ENCODE measurements around the gene LTN1. TPM values are rescaled to one million over a fixed set of nuclear protein-coding genes. Genes with fewer than 3 reads are reported as not detected.
A peak's percentile ranks its signal among the peaks of the same experiment; 100 is the strongest.

LTN1 gene
- polyA plus RNA-seq, 3 donors: 6.0 to 14.0 (median 11.7) TPM

DNA sequence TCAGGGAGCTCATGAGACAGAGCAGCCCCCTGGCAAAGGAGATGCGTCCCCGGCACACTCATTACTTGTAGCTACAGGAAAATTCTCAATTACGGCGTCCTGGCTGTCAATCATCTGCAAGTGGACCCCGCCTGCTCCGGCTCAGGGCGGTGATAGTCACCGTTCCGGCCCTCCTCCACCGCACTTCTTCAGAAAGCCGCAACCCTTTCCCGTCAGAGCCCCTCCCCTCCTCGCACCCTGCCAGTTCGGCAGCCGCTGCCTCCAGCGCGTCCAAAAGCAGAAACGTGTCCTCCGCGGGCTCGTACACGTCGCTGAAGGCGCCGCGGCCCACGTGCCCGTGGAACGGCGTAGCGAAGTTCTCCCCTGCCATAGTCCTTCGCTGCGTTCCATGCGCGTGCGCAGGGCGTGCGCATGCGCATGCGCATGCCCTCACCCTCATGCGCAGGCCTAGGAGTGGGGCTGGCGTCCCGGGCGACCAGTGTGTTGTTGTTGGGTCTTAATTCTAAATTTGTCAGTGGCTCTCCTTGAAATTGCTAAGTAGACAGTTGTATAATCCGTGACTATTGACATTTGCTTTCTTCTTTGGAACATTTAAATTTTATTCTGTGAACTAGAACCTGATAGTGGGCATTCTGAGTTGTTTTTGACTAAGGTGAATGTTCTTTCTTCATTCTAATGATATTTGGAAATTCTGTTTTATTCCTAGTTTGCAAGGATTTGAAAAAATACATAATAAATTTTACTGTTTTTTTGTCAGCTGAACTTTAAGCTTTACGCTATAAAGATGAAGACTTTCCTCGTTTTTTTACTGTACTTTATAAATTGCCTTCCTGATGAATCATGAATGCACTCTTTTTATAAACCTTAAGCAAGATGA, 107.5 kb downstream of the LTN1 start:
- under 1% methylated on average over 39 of the region's 47 CpGs for WGBS (ENCODE audit: insufficient coverage)
- TF ChIP-seq, protein P1, sequence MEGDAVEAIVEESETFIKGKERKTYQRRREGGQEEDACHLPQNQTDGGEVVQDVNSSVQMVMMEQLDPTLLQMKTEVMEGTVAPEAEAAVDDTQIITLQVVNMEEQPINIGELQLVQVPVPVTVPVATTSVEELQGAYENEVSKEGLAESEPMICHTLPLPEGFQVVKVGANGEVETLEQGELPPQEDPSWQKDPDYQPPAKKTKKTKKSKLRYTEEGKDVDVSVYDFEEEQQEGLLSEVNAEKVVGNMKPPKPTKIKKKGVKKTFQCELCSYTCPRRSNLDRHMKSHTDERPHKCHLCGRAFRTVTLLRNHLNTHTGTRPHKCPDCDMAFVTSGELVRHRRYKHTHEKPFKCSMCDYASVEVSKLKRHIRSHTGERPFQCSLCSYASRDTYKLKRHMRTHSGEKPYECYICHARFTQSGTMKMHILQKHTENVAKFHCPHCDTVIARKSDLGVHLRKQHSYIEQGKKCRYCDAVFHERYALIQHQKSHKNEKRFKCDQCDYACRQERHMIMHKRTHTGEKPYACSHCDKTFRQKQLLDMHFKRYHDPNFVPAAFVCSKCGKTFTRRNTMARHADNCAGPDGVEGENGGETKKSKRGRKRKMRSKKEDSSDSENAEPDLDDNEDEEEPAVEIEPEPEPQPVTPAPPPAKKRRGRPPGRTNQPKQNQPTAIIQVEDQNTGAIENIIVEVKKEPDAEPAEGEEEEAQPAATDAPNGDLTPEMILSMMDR (IDR thresholded peaks at IDR 0.05): no peak
- Histone ChIP-seq H2AFZ (ENCODE audit: insufficient read depth, low read depth, low read length, poor library complexity, severe bottlenecking) (peak overlapping the region; percentile 89), H4K20me1 (ENCODE audit: insufficient read depth, low read length) (no peaks in the 10 kb centered on the region), H3K79me2 (ENCODE audit: insufficient read depth, low read length) (no peaks in the 10 kb centered on the region), H3K9ac (ENCODE audit: insufficient read depth, low read length, poor library complexity, severe bottlenecking) (peak overlapping the region; percentile 74), H3K27me3 (ENCODE audit: control insufficient read depth in 2 of 2, insufficient read depth in 2 of 2, low read length in 2 of 2) (no peaks in the 10 kb centered on the region), H3K4me3 (replicated peaks in 1 of 3; ENCODE audit: low read depth in 2 of 3, low read length in 3 of 3) (peak overlapping the region; percentile 71 to 84 (median 78)), H3K27ac (ENCODE audit: low read depth in 1 of 2, low read length in 2 of 2) (peak overlapping the region; percentile 85 to 92), H3K9me3 (replicated peaks in 1 of 2; ENCODE audit: control insufficient read depth in 1 of 2, insufficient read depth in 1 of 2, low read length in 2 of 2) (no peaks in the 10 kb centered on the region), H3K4me1 (ENCODE audit: control insufficient read depth in 1 of 2, insufficient read depth in 2 of 2, low read length in 2 of 2) (peaks cover 6 to 14% of the 10 kb centered on the region in 2 donors), H3K36me3 (replicated peaks in 1 of 2; ENCODE audit: control insufficient read depth in 1 of 2, insufficient read depth in 2 of 2, low read length in 2 of 2) (peaks cover 4 to 13% of the 10 kb centered on the region in 2 donors), H3K4me2 (replicated peaks; ENCODE audit: extremely low read depth, low read length, poor library complexity, severe bottlenecking) (peak overlapping the region; percentile 89)
- intact Hi-C loops (cut with micrococcal nuclease): loop anchor here in 1 of 2 donors (5.0 kb wide), 1 partner anchor 107 kb away; the partner anchor contains the start of gene LTN1
- H3K4me3 Mint-ChIP-seq: peak overlapping the region; percentile 90 to 96
- H3K27me3 Mint-ChIP-seq (ENCODE audit: low read depth in 3 of 3): peaks cover 2 to 11% (median 5%) of the 10 kb centered on the region in 3 donors
- peaks cover 13% of the 10 kb centered on the region for H3K4me1 Mint-ChIP-seq
- H3K27ac Mint-ChIP-seq: peak overlapping the region; percentile 93 to 97 (median 95)
- peaks cover 8 to 10% of the 10 kb centered on the region in 2 donors for H3K36me3 Mint-ChIP-seq
- peak; percentile 90 to 94 (median 94) for DNase-seq
- H3K9me3 Mint-ChIP-seq: peaks cover 0 to 9% (median 3%) of the 10 kb centered on the region in 7 donors

DNA sequence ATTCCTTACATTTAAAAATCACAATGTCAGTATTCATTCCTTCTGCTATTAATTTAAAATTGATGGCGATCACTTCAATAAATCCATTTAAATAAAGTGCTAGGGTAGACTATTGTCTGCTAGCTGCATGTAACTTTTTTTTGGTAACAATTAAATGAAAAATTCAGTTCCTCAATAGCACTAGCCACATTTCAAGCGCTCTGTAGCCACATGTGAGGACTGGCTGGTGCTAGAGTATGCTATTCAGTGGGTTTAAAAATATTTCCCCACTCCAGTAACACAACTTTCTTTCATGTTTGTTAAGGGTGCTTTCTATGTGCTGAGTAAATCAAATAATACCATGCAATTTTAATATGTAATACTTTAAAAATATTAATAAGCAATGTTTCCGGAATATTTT, 108.2 kb downstream of the LTN1 start:
- H3K4me2 ChIP-seq (replicated peaks; ENCODE audit: extremely low read depth, low read length, poor library complexity, severe bottlenecking): peak overlapping the region; percentile 89
- Mint-ChIP-seq H3K36me3 (peaks cover 9 to 11% of the 10 kb centered on the region in 2 donors), H3K4me1 (peaks cover 13% of the 10 kb centered on the region), H3K27ac (peak overlapping the region in 6 of 7 donors; percentile 93 to 97 (median 95)), H3K9me3 (peaks cover 0 to 7% (median 3%) of the 10 kb centered on the region in 7 donors), H3K4me3 (peak overlapping the region; percentile 90 to 96), H3K27me3 (ENCODE audit: low read depth in 3 of 3) (peaks cover under 1 to 11% (median 5%) of the 10 kb centered on the region in 3 donors)
- H3K79me2 ChIP-seq (ENCODE audit: insufficient read depth, low read length): no peaks in the 10 kb centered on the region
- H3K27me3 ChIP-seq (ENCODE audit: control insufficient read depth in 2 of 2, insufficient read depth in 2 of 2, low read length in 2 of 2): no peaks in the 10 kb centered on the region
- 0% methylated on average over 1 of the region's 3 CpGs for WGBS (ENCODE audit: insufficient coverage)
- no peaks in the 10 kb centered on the region for H4K20me1 ChIP-seq (ENCODE audit: insufficient read depth, low read length)
- H3K9me3 ChIP-seq (replicated peaks in 1 of 2; ENCODE audit: control insufficient read depth in 1 of 2, insufficient read depth in 1 of 2, low read length in 2 of 2): no peaks in the 10 kb centered on the region
- H3K36me3 ChIP-seq (replicated peaks in 1 of 2; ENCODE audit: control insufficient read depth in 1 of 2, insufficient read depth in 2 of 2, low read length in 2 of 2): peaks cover 4 to 13% of the 10 kb centered on the region in 2 donors
- TF ChIP-seq, protein P1 (IDR thresholded peaks at IDR 0.05): no peak
- peak in 2 of 3 donors; percentile 0 to 10 for DNase-seq
- H3K4me1 ChIP-seq (ENCODE audit: control insufficient read depth in 1 of 2, insufficient read depth in 2 of 2, low read length in 2 of 2): peaks cover 6 to 14% of the 10 kb centered on the region in 2 donors
- peak overlapping the region; percentile 71 to 84 (median 78) for H3K4me3 ChIP-seq (replicated peaks in 1 of 3; ENCODE audit: low read depth in 2 of 3, low read length in 3 of 3)
- intact Hi-C loops (cut with micrococcal nuclease): no loop called here
- H3K9ac ChIP-seq (ENCODE audit: insufficient read depth, low read length, poor library complexity, severe bottlenecking): peak overlapping the region; percentile 74
- peak overlapping the region; percentile 89 for H2AFZ ChIP-seq (ENCODE audit: insufficient read depth, low read depth, low read length, poor library complexity, severe bottlenecking)
- H3K27ac ChIP-seq (ENCODE audit: low read depth in 1 of 2, low read length in 2 of 2): peak overlapping the region; percentile 85 to 92
